OCI-LY3 (cell line): Measurements from ENCODE around the gene NLRP4.
"Not testable (repeated sequence)": the region's sequence is repeated elsewhere in the genome, so short reads cannot be mapped to it uniquely, and the experiment has no call there.

Experiments used
- H2AFZ ChIP-seq: fragments of 200-600, 300-600 bp; shearing (Covaris generic); 2 replicates; pipeline ENCODE4 v1.6.0; 2014; ENCODE audit warnings: antibody characterized with exemption, low read depth, low read length
- H3K27ac ChIP-seq: fragments of 200-600, 300-600 bp; sonication (generic); 2 replicates; pipeline ENCODE4 v1.5.1; 2014; ENCODE audit warnings: mild to moderate bottlenecking, low read length, moderate library complexity, mixed read lengths
- H3K27me3 ChIP-seq: fragments of 200-600, 300-600 bp; sonication (generic); 2 replicates; pipeline ENCODE4 v1.6.1; 2014; ENCODE audit warnings: low read depth, low read length, mixed read lengths
- H3K36me3 ChIP-seq: fragments of 200-600, 300-600 bp; sonication (generic); replicated peaks from 2 replicates; pipeline ENCODE3; 2014; ENCODE audit warnings: low read depth, low read length, mixed read lengths
- H3K4me1 ChIP-seq: fragments of 300-600, 200-600 bp; sonication (generic); 2 replicates; pipeline ENCODE4 v1.6.1; 2014; ENCODE audit warnings: low read length, mixed read lengths
- H3K4me2 ChIP-seq: fragments of 200-600, 300-600 bp; sonication (generic); 2 replicates; pipeline ENCODE4 v1.6.1; 2014; ENCODE audit warnings: low read length, mixed read lengths
- H3K4me3 ChIP-seq: fragments of 300-600, 200-600 bp; sonication (generic); 2 replicates; pipeline ENCODE4 v1.5.1; 2014; ENCODE audit warnings: antibody characterized with exemption, mild to moderate bottlenecking, low read length, moderate library complexity
- H3K79me2 ChIP-seq: fragments of 300-600, 200-600 bp; shearing (Covaris generic); 2 replicates; pipeline ENCODE4 v1.6.1; 2014; ENCODE audit warnings: mild to moderate bottlenecking, low read length, mixed read lengths
- H3K9ac ChIP-seq: fragments of 300-600, 200-600 bp; shearing (Covaris generic); 2 replicates; pipeline ENCODE4 v1.6.0; 2014; ENCODE audit warnings: mild to moderate bottlenecking, low read length, moderate library complexity
- H3K9me3 ChIP-seq: fragments of 200-600, 300-600 bp; shearing (Covaris generic); 2 replicates; pipeline ENCODE4 v1.6.1; 2014; ENCODE audit warnings: low read length, mixed read lengths; ENCODE audit not compliant: insufficient read depth
- H4K20me1 ChIP-seq: fragments of 200-600, 300-600 bp; sonication (generic); 2 replicates; pipeline ENCODE4 v1.6.1; 2016; ENCODE audit warnings: low read length, mixed read lengths; ENCODE audit not compliant: insufficient read depth
- EZH2phosphoT487 ChIP-seq: fragments of 200-600 bp; shearing (Covaris generic); IDR thresholded peaks from 2 replicates; pipeline ENCODE4 v1.6.1; 2018; ENCODE audit warnings: antibody characterized with exemption, mixed run types, low read depth
- TF ChIP-seq, protein P1 (sequence below): fragments of 200-600, 300-600 bp; sonication (generic); IDR thresholded peaks from 2 replicates; pipeline ENCODE4 v1.5.1; 2014; ENCODE audit warnings: antibody characterized with exemption, low read length, low read depth

The NLRP4 gene

DNA sequence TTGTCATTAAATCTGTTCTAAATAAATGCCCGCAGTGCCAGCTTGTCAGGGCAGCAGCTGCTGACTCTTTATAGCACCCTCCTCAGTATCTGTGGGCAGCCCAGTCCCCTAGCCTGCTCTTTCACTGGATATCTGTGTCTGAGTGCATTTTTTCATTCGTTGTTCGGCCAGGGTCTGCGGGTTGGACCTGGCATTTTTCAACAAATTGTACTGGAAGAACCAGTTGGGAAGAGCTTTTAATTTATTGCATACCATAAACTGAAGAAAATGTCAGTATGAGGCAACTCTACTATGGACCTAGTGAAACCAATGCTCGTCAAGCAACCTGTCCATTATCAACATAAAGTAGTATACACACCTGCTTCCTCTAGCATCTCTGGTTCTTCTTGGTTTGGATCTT is 87.2 kb downstream of the NLRP4 start:
- Histone ChIP-seq H4K20me1 (no peaks in the 10 kb centered on the region), H3K36me3 (no peaks in the 10 kb centered on the region), H3K4me1 (no peaks in the 10 kb centered on the region), H3K27ac (no peak overlapping the region), H3K9ac (no peak overlapping the region), H3K4me2 (no peak overlapping the region), H3K79me2 (no peaks in the 10 kb centered on the region), H3K9me3 (peaks cover 4% of the 10 kb centered on the region), H3K27me3 (no peaks in the 10 kb centered on the region), H3K4me3 (no peak overlapping the region), H2AFZ (no peak overlapping the region)
- TF ChIP-seq EZH2phosphoT487, result no peak
- TF ChIP-seq, protein P1, sequence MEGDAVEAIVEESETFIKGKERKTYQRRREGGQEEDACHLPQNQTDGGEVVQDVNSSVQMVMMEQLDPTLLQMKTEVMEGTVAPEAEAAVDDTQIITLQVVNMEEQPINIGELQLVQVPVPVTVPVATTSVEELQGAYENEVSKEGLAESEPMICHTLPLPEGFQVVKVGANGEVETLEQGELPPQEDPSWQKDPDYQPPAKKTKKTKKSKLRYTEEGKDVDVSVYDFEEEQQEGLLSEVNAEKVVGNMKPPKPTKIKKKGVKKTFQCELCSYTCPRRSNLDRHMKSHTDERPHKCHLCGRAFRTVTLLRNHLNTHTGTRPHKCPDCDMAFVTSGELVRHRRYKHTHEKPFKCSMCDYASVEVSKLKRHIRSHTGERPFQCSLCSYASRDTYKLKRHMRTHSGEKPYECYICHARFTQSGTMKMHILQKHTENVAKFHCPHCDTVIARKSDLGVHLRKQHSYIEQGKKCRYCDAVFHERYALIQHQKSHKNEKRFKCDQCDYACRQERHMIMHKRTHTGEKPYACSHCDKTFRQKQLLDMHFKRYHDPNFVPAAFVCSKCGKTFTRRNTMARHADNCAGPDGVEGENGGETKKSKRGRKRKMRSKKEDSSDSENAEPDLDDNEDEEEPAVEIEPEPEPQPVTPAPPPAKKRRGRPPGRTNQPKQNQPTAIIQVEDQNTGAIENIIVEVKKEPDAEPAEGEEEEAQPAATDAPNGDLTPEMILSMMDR, result no peak

DNA sequence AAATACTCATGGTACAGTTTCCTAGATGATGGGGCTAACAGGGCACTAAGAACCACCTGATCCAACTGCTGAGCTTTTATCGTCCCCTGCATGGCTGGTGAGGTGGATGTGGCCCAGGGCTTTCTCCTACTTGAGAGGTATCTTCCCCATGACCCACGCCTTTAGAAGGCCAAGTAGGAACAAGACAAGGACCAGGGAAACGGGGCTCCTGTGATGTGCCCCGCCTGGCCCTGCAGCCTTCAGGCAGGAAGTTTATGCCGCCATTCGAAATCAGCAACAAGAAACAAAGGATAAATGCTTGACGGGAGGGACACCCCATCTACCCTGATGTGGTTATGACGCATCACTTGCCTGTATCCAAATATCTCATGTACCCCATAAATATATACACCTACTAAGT is 91.7 kb downstream of the NLRP4 start:
- Histone ChIP-seq H3K79me2 (no peaks in the 10 kb centered on the region), H3K9ac (no peak overlapping the region), H4K20me1 (no peaks in the 10 kb centered on the region), H3K4me3 (no peak overlapping the region), H3K4me2 (no peak overlapping the region), H3K27ac (no peak overlapping the region), H3K27me3 (no peaks in the 10 kb centered on the region), H3K36me3 (no peaks in the 10 kb centered on the region), H3K9me3 (peaks cover 4% of the 10 kb centered on the region; the same call in 1 of the 2 replicates), H2AFZ (no peak overlapping the region), H3K4me1 (peaks cover 5% of the 10 kb centered on the region)
- TF ChIP-seq, protein P1, result no peak
- no peak for TF ChIP-seq EZH2phosphoT487

DNA sequence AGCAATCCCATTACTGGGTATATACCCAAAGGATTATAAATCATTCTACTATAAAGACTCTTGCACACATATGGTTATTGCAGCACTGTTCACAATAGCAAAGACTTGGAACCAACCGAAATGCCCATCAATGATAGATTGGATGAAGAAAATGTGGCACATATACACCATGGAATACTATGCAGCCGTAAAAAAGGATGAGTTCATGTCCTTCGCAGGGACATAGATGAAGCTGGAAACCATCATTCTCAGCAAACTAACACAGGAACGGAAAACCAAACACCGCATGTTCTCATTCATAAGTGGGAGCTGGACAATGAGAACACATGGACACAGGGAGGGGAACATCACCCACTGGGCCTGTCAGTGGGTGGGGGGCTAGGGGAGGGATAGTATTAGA is 92.9 kb downstream of the NLRP4 start:
- not testable (repeated sequence) for H3K9me3 ChIP-seq

DNA sequence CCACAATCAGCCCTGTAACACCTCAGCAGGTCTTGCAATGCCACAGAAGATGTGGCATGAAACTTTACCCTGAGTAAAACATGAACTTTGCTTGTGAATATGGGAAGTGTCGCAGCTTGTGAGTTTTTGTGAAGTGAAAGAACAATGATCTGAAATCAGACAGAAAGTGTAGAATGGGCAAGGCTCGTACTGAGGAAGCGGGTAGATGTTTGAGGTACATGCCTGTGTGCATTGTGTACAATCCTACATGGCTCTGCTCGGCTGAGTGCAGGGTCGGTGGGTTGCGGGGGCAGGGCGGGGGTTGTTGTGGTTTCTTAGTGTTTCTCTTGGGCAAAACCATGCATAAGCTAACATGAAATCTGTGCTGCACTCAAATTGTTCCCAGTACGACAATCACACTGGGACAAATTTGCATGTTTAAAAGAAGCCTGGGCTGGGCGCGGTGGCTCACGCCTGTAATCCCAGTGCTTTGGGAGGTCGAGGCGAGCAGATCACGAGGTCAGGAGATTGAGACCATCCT is 94.7 kb downstream of the NLRP4 start:
- Histone ChIP-seq H3K27me3 (no peaks in the 10 kb centered on the region), H3K27ac (peak overlapping the region; percentile 11; the same call in 1 of the 2 replicates), H4K20me1 (no peaks in the 10 kb centered on the region), H3K9me3 (no peaks in the 10 kb centered on the region), H3K4me3 (peak overlapping the region; percentile 22; the same call in 1 of the 2 replicates), H3K9ac (no peak overlapping the region), H3K36me3 (no peaks in the 10 kb centered on the region), H3K79me2 (no peaks in the 10 kb centered on the region), H3K4me2 (peak overlapping the region; percentile 54), H2AFZ (no peak overlapping the region), H3K4me1 (peaks cover 5% of the 10 kb centered on the region)
- no peak for TF ChIP-seq EZH2phosphoT487
- TF ChIP-seq, protein P1, result no peak

More for the DNA sequence above, 92.9 kb downstream of the NLRP4 start:
- not testable (repeated sequence) for H3K27ac ChIP-seq, H3K36me3 ChIP-seq, H3K9ac ChIP-seq, H3K4me2 ChIP-seq, H4K20me1 ChIP-seq, H3K27me3 ChIP-seq, H3K4me1 ChIP-seq, H3K79me2 ChIP-seq, H2AFZ ChIP-seq, H3K4me3 ChIP-seq
